ENCODE data around the gene OR6S1.
"Not testable (repeated sequence)": the region's sequence is repeated elsewhere in the genome, so short reads cannot be mapped to it uniquely, and the experiment has no call there.

The OR6S1 gene

DNA sequence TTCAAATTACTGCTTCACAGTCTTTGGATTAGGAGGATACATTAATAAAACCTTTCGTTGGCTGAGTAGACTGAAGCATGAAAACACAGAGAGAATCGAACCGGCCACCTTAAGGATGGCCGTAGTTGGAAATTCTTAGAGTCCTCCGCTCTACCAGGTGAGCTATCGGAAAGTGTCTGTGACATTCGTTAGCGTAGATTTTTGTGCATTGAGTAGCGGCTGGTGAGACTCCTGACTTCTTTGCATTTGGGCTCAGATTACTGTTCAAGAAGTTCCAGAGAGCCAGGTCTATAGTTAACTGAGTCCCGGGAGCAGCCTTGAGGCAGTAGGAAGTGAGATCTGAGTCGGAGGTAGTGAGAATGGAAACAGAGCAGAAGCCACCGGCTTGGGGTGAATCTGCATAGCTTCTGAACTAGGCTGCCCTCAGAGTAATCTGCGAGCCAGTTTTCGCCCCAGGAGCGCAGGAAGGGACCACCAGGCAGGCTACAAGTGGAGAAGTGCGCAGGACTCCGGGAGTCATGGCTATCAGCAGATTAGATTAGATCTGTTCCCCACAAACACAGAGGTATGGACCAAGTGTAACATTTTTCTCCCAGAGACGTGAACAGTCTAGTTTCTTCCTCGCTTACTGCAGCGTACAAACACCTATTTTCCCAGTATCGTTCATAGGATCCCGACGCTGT is 11.0 kb downstream of the OR6S1 start:
- DNase-seq, result peak; percentile 44

DNA sequence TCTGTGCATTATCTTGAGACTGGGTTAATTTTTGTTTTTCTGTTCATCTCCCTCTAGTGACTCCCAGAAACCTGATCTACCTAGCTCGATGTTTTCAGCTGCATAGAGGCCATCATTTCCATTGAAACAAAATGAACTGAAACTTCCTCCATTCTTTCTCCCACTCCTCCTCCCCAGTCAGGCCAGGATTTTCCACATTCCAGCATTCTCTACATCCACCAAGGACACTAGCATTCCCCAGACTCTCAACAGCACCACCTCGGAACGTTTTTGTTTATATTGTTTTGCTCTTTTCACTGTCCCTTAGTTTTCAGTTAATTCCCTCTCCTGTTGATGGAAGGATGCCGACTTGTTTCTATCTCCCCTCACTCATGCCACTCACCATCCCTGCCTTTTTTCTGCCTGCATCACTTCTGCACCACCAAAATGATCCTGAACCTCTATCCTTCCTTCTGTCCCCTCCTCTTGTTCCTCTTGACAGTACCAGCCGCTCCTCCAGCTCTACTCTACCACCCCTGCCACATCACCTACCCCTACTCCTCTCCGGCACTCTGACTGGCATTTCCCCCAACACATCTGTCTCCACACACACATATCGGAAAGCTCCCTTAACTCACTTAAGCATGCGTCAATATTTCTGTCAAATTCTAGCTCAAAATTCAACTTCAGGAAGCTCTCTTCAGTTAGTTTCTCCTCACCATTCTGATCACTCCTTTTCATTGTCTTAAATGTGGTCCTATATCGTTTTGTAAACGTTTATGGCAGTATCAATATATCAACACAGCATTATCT is 13.2 kb downstream of the OR6S1 start:
- no peak for DNase-seq

DNA sequence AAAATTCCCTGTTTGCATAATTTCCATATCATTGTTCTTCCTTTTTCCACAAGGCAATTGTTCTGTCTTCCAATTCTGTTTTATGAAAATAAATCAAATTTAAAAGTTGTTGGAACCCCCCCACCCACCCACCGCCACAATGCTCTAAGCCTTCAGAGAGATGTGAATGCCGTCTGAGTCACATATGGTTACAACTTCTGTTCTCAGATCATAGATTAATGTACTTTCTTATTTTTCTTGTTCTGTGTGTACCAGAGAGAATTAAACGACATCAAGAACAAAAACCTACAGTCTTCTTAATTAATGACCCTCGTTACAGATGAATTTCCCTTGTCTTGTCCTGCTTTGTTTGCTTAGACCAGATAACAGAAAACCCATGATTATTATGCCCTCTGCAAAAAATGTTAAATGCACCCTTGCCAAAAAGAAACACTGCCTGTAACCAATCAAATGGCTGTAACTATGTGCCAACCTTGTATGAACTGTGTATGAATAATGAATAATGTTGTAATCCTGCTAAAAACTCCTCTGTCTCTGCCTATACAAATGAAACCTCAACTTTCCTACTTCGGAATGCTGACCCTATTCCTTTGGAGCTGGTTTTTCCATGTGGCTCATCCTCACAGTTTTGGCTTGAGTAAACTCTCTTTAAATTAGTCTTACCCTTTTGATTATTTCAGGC is 14.0 kb downstream of the OR6S1 start:
- no peak for DNase-seq

DNA sequence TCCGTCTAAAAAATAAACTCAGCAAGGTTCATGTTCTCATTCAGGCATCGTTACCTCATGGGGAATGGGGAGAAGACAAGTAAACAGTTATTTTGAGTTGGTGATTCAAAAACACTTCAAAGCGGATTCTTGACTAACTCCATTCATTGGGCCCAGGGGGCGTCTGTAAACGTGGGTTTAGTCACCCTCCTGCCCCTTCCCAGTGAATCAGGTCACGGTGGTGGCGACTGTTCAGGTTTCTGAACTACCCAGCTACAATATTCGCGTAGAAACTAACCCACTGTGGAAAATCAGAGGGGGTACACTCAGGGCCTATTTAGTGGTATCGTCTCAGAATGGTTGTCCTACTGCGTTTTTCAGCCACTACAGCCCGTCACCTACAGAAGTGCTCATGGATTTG is 15.2 kb downstream of the OR6S1 start:
- DNase-seq, result no peak

DNA sequence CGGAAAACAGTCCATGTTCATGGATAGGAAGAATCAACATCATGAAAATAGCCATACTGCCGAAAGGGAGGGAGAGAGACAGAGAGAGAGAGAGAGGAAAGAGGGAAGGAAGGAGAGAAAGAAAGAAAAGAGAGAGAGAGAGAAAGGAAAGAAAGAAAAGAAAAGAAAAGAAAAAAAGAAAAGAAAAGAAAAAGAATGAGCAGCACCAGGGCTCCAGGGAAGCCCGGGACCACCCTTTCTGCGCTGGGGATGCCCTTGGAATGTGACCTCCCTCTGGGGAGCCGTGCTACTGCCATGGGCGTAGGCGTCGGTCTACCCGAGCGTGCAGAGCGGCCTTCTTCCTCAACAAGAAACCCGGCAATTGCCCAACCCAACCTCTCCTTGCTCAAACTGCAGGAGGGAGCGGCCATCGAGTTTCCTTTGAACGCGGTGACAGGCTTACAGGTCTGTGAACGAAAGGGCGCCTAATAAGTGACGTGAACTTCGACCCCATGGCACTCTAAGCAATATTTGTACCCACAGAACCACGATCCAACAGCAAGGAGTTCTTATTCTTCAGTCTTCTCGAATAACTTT is 16.9 kb downstream of the OR6S1 start:
- DNase-seq, result peak; percentile 49

DNA sequence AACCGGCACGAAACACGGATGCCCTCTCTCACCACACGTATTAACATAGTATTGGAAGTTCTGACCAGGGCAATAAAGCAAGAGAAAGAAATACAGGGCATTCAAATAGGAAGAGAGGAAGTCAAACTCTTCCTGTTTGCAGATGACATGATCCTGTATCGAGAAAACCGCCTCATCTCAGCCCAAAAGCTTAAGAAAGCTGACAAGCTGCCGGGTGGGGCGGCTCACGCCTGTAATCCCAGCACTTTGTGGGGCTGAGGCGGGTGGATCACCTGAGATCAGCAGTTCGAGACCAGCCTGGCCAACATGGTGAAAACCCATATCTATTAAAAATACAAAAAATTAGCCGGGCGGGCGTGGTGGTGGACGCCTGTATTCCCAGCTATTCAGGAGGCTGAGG is 17.7 kb downstream of the OR6S1 start:
- DNase-seq, result no peak

DNA sequence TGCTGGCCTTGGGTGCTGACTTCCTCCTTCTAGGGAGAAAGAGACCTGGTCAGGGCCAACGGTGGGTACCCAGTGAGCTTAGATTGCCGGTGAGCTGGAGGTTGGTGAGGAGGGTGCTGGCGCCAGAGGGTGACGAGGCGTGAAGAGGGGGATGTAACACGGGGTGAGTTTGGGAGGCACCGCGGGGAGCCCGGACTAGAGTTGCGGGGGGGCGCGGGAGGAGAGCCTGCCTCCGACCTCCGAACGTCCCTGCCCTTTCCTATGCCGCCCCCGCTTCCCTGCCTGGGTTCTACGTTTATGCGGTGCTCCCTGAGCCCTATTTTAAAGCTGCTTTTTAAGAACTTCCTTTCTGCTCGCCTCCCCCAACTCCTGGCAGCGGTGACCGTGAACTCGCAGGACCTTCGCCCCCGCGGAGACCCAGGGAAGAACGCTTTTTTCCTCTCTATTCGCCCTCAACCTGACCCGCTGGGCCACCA is 18.6 kb downstream of the OR6S1 start:
- DNase-seq, result no peak

DNA sequence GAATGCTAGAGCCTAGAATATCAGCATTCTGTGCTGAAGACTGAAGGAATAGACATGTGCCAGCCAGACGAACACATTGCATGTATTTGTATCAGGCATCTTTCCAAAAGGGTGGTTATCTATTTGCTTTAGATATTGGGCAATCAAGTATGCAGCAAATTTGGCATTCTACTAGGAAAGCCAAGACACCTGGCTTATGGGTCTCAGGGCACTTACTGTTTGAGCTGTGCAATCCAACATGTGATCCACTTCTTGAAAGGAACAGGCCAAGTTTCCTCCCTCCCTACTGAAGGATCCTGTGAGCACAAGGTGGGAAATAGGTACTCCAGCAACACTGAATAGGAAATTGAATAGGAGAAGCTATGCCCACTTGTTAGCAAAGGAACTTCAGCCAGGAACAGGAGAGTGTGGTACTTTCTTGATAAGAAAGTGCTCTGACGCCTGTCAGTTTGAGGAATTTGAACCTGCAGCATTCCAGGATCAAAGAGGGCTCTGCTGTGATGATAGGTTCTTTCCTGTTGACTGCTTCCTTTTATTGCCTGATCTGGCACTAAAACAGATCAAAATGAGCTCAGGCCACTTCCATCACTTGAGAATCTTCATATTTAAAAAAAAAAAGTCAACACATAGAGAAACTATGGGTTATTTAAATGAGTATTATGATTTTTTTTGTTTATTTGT is 20.6 kb downstream of the OR6S1 start:
- DNase-seq, result no peak

DNA sequence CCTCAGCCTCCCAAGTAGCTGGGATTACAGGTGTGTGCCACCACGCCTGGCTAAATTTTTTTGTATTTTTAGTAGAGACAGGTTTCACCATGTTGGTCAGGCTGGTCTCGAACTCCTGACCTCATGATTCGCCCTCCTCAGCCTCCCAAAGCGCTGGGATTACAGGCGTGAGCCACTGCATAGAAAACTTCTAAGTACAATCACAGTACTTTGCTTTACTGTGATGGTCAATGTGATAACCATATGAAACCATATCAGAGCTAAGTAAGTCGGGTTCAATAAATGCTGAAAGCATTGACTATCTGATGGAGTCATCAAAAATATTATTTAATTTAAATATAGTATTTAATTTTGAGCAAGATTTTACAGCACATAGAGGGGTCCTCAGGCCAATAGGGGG is 21.8 kb downstream of the OR6S1 start:
- DNase-seq, result not testable (repeated sequence)

DNA sequence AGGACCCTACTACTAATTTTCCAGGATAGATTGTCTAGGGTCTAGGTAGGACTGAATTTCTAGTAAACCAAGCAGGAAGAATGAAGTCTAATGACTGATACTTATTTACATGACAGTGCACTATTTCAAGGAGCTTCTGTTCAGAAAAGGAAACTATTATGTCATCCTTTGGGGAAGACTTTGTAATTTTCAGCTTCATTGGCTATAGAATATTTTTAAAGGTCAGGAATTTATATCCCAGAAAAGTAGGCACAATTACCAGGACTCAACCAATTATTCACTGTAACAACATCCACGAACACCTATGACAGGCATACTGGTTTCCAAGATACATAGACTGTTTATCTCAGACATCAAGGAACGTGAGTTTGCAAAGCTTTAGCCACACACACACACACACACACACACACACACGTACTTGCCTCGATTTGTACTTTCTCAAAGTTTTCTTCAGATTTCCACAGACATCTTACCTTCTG is 23.2 kb downstream of the OR6S1 start:
- no peak for DNase-seq

DNA sequence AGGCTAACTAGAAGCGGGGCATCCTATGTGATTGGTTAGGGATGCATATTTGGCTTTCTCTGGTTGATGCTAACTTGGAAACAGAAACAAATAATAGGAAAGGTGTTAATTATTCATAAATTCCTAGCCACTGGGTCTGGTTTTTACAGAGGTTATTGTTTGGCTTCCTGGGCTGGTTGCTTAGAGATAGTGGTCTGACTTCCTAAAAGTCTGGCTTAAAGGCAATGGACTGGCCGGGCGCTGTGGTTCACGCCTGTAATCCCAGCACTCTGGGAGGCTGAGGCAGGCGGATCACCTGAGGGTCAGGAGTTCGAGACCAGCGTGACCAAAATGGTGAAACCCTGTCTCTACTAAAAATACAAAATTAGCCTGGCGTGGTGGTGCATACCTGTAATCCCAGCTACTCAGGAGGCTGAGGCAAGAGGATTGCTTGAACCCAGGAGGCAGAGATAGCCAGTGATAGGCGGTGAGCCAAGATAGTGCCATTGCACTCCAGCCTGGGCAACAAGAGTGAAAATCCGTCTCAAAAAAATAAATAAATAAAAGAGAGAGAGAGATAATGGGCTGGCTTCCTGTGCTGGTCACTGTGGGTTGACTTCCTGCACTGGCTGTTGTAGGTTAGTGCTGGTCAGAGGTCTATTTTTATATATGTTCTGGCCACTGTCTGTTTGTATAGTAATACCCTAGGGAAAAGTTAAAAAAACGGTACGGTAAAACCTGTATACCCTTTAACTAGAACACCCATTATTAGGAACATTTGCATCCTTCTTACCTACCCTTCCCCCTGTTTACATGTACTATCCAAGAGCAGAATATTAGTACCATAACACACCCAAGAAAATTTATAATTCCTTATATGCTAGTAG is 24.1 kb downstream of the OR6S1 start:
- DNase-seq, result no peak

DNA sequence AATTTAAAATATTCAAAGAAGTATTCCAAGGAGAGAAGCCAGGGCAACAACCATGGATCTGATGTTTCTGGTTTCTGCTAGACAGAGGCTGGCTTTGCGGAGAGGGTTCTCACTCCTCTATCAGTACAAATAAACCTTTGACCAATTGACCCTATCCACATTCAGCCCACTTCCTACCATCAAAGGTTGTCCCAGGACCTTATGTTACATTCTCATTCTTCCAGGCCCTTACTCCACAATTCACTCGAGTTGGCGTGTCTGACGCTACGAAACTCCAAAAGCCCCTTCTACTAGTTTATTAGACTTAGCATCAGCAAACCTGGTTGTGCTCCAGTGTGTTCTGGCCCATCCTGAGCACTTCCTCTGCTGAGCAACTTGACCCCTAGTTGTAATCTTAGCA is 25.5 kb downstream of the OR6S1 start:
- DNase-seq, result no peak

DNA sequence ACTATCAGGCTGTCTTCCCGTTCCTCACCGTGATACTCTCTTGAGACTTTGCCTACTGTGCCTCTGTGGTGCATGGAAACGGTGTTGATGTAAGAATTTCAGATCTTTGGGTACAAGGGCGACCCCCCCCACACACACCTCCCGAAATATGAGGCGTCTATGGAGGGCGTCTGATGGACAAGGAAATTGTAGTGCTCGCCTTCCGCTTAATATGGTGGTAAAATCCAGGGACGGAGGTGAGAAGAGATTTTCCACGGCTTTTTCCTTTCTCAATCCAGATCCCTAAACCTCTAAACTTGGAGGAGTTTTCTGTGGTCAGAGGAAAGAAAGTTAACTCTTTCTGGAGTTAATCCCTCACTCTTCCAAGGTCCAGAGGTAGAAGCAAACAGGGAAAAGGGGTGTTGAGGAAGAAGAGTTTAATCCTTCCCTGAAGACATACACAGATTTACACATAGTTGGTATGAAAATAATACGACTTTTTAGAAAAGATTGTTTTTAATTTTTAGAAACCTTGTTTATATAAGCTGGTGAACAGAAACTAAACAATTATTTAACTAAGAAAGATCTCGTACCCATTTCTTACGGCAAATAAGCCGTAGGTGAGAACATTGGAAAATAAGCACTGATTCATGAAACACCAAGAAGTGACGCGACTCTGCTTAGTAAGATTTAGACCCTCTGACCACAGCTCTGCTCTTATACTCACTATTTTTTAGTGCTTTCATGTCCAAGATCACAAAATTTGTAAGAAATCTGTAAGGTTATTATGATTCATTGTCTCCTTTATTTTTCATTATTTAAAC is 27.3 kb downstream of the OR6S1 start:
- DNase-seq, result no peak

DNA sequence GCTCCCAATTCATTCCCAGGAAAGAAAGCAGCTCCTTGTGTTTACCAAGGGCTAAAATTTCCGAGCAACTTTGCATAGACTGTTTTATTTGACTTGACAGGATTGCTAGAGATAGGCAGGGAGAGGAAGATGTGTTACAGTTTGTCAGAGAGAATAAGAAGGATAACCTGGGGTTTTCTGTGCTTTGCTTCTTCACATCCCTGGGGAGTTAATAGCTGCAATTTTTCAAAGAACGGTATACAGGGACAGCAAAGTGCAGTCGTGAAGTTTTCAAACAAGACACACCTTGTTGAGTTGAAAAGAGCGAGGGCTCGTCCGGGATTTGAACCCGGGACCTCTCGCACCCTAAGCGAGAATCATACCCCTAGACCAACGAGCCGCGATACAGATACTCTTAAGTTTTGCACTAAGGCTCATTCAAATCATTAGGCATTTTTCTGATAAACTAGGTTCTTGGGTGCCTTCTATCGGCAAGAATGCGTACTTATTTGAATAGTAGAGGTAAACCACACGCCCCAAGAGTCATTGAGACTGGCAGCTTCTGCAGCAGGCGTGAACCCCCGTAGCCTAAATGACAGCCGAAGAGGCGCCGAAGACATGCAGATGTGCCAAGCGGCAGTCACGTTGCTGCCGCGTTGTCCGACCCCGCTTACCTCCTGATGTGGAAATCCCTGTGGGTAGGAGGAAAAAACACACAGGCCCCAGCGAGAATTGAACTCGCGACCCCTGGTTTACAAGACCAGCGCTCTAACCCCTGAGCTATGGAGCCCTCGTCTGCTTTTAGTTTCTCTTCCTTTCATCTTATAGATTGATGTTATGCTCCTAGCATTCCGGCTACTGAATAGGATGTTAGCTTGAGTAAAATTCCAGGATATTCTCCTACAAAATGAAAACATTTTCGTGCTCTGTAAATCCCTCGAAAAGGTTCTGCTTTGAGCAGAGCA is 28.1 kb downstream of the OR6S1 start:
- peak; percentile 82 for DNase-seq

DNA sequence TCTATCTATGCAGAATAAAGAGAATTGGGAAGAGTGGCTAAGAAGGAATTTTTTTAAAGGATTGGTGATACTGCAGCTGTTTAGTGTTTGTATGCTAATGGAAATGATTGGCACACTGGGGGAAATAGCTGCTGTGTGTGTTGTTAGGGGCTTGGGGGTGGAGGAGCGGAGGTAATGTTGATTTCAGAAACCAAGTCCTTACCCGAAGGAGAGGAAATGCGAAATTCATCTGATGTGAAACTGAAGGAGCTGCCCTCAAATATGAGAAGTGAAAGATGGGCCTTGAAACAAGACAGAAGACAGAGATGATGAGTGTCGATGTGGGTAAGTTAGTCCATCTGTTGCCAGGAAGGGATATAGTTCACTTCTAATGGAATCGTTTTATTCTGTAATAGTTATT is 29.1 kb downstream of the OR6S1 start:
- DNase-seq, result no peak

DNA sequence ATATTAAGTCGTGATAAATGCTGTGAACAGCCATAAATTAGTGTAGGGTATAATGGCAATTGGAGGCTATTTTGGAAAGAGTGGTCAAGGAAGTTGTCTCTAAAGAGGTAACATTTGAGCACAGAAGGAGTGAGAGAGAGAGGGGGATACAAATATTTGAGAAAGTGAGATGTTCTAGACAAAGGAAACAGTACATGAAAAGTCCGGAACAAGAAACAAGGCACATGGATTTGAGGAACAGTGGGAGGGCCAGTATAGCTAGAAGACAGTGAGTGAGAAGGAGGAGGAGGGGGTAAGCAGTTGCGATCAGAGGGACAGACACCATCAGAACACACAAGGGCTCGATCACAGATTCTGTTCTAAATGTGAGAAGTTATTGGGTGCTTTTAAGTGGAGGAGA is 30.2 kb downstream of the OR6S1 start:
- no peak for DNase-seq

DNA sequence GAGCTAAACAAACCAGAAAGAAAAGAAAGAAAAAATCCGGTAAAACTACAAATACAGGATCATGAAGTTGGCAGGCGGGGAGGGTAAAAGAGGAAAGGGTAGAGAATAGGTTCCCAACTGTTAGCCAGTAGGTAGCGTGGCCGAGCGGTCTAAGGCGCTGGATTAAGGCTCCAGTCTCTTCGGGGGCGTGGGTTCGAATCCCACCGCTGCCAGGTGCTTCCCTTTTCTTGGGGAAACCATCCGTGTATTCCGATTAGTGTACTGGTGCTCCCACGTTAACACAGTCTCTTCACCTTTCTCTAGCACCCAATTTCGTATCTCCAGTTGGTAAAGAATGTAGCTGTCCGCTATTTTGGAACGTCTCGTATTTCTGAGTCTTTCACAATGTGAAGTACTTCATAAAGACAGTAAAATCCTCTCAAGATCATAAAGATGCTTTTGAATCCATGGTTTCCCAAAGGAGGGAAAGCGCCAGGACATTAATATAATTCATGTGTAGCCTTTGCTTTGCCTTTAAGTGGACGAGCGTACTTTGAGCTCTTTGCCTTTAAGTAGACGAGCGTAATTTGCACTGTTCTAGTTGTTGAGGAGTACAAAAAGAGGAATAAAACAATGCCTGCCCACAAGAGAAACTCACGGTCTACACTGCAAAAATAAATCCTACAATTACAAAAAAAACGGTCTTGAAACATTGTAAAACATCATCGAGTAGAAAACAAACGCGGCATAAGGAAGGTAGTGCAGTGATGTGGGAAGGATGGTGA is 31.3 kb downstream of the OR6S1 start:
- peak; percentile 77 for DNase-seq

DNA sequence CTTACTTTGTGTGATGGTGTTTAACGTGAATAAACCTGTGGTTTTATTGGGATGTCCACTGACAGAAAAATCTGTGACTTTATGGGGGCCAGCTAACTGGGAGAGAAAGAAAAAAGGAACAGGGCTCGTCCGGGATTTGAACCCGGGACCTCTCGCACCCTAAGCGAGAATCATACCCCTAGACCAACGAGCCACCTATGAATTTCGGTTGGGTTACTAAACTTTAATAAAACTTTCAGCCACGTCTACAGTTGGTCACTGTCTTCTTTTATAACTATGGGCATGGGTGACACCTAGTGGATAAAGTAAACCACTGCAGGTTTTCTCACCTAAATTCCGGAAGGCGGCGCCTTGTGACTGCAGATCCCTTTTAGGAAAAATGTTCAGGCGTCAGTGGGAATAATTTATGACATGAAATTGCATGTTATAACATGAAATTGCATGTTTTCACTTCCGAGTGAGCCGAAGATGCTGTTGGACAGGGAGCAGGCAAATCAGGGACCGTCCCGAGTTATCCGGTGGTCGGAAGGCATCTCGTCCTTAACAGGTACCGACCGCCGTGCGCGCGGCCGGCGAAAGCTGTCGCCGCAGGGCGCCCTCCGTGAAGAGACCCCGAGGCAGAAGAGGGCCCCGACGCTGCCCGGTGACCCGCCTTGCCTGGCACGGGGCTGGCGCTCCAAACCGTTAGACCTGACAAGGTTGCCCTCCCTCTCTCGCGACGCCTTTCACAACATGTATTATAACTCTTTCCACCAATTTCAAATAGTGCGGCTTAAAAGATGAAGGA is 32.1 kb downstream of the OR6S1 start:
- DNase-seq, result peak; percentile 63

Data from activated T-cell treated with anti-CD3 and anti-CD28 coated beads, Interleukin-2, amount 50 U/mL, for 1 hour (primary cell).